Midbrain (tissue), 1 donor: Measurements from ENCODE around the gene PIANP.

Source experiments
- DNase-seq: peaks from one replicate; lab custom pipeline; 2025; lab: John Stamatoyannopoulos, UW

The PIANP gene

GRCh38 chr12:6667559-6668210 lies 32.9 kb downstream of the PIANP start:
- no peak for DNase-seq

- DNase-seq: no peak
Observed at GRCh38 chr12:6666211-6666610, 34.4 kb downstream of the PIANP start.

- DNase-seq: no peak
Observed at GRCh38 chr12:6664902-6665301, 35.7 kb downstream of the PIANP start.

GRCh38 chr12:6662906-6663742 lies 37.5 kb downstream of the PIANP start, which contains the start of gene ING4:
TSS of gene ING4 (minus strand) at chr12:6663119. CDS start at chr12:6663101, 18 bp downstream.
- DNase-seq: peak; percentile 100

GRCh38 chr12:6662602-6662905 lies 38.1 kb downstream of the PIANP start:
- DNase-seq: no peak

- no peak for DNase-seq
Observed at GRCh38 chr12:6653987-6654386, 46.6 kb downstream of the PIANP start.

GRCh38 chr12:6653342-6653741 lies 47.3 kb downstream of the PIANP start:
- DNase-seq: no peak

GRCh38 chr12:6652391-6652790 lies 48.2 kb downstream of the PIANP start:
- no peak for DNase-seq

- no peak for DNase-seq
Observed at GRCh38 chr12:6650832-6651231, 49.8 kb downstream of the PIANP start.

- peak; percentile 71 for DNase-seq
Observed at GRCh38 chr12:6647083-6647604, 53.5 kb downstream of the PIANP start, which contains the start of gene ACRBP. TSS of gene ACRBP (minus strand) at chr12:6647432. CDS start at chr12:6647366, 66 bp downstream.

- DNase-seq: no peak
Observed at GRCh38 chr12:6646276-6647082, 54.1 kb downstream of the PIANP start.

- peak; percentile 29 for DNase-seq
Observed at GRCh38 chr12:6644903-6645302, 55.7 kb downstream of the PIANP start.

GRCh38 chr12:6644257-6644596 lies 56.4 kb downstream of the PIANP start:
- peak; percentile 33 for DNase-seq
